K562 treated with DMSO at 1 percent for 48 hours (cell line): ENCODE data around the gene HS3ST3A1. TPM values are rescaled to one million over a fixed set of nuclear protein-coding genes. Genes with fewer than 3 reads are reported as not detected.

ENCODE experiments used
- total RNA-seq: library from RNA; unstranded; fragments of 300-600 nt; gene quantifications from 2 replicates; pipeline ENCODE4 v1.2.3, GENCODE V29; 2022; ENCODE audit warnings: low replicate concordance; ENCODE audit errors: extremely low read depth

Gene HS3ST3A1
- total RNA-seq = not detected in 2 replicates

DNA sequence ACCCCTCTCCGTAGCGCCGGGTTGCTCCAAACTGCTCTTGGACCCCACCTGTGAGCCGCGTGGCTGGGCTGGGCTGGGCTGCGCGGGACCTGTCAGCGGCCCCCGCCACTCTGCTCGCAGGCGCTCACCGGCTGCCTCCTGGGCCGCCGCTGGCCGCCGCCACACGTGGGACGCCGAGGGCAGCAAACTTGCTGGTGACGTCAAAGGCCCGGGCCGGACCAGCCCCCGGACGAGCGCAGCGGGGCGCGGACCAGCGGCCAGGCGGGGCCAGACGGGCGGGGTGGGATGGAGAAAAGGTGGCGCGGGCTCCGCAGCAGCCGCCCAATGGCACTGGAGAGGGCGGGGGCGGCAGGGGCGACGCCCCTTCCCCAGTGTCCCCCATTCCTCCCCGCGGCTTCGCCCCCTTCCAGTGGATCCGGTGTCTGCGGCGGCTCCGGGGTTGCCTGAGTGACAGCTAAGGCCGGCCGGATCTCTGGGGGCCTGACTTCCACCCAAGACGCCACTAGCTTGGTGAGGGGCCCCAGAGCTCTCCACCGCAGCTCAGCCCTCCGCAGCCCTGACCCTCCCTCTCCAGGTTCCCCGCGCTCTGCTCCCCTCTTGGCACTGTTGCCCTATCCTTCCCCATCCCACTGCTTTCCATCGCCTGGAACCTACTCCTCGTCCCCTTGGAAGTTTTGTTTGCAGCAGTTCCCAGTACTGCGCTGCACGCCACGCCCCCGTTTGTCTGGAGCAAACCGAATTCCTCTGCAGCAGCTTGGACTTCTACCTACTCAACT, at the start of gene HS3ST3A1:
Gene HS3ST3A1 (minus strand): TSS at position 154 of the 776 bp plus-strand sequence. CDS start 800 bp downstream, outside the sequence.

